WTC11 (cell line): Measurements from ENCODE around the gene MYMK. TPM values are rescaled to one million over a fixed set of nuclear protein-coding genes. Genes with fewer than 3 reads are reported as not detected.

Experiments used
- ATAC-seq: fragments of 200-7000 bp; cut with Tn5 transposase; 2 replicates; pipeline ENCODE4 v1.10.0; 2021; ENCODE audit warnings: mild to moderate bottlenecking, moderate library complexity
- CTCF ChIA-PET: fragments of 300-600 bp; sonication (Branson Sonifier 250); formaldehyde crosslinking; loops from one replicate; lab custom pipeline; 2021; ENCODE audit warnings: antibody characterized with exemption; lab: Charles Lee
- POLR2A ChIA-PET: fragments of 350-600 bp; sonication (Branson Sonifier 250); formaldehyde crosslinking; loops from one replicate; lab custom pipeline; 2021; ENCODE audit warnings: antibody characterized with exemption; lab: Charles Lee
- DNase-seq: peaks from one replicate; pipeline ENCODE4 v3.0.0; 2021; ENCODE audit warnings: low spot score
- H3K27ac Mint-ChIP-seq: 2 replicates; pipeline ENCODE4 v1.8.0; 2021; ENCODE audit warnings: mixed read lengths
- H3K27me3 Mint-ChIP-seq: 2 replicates; pipeline ENCODE4 v1.8.0; 2021; ENCODE audit warnings: low read depth, mild to moderate bottlenecking, moderate library complexity, mixed read lengths
- H3K36me3 Mint-ChIP-seq: 2 replicates; pipeline ENCODE4 v1.8.0; 2021; ENCODE audit warnings: mixed read lengths
- H3K4me1 Mint-ChIP-seq: 2 replicates; pipeline ENCODE4 v1.8.0; 2022; ENCODE audit warnings: mixed read lengths
- H3K4me3 Mint-ChIP-seq: 2 replicates; pipeline ENCODE4 v1.8.0; 2021; ENCODE audit warnings: mild to moderate bottlenecking, moderate library complexity, mixed read lengths
- H3K9me3 Mint-ChIP-seq: 2 replicates; pipeline ENCODE4 v1.8.0; 2021; ENCODE audit warnings: mixed read lengths
- ARID4B ChIP-seq: sonication (generic); formaldehyde crosslinking; IDR thresholded peaks from 2 replicates; pipeline ENCODE4 v1.8.0; 2023; ENCODE audit warnings: missing genetic modification reagents, mild to moderate bottlenecking, borderline replicate concordance
- ATF6 ChIP-seq: sonication (generic); formaldehyde crosslinking; IDR thresholded peaks from 2 replicates; pipeline ENCODE4 v1.8.1; 2023; ENCODE audit warnings: mild to moderate bottlenecking, missing genetic modification reagents
- CDX4 ChIP-seq: fragments of 250-450 bp; sonication (Bioruptor Pico); IDR thresholded peaks from 2 replicates; pipeline ENCODE4 v1.9.0; 2021; ENCODE audit warnings: moderate library complexity, mild to moderate bottlenecking, inconsistent platforms, borderline replicate concordance
- ERG ChIP-seq: fragments of 250-450 bp; sonication (Bioruptor Pico); IDR thresholded peaks from 2 replicates; pipeline ENCODE4 v1.8.0; 2021; ENCODE audit warnings: mild to moderate bottlenecking
- GRHL2 ChIP-seq: fragments of 250-450 bp; sonication (Bioruptor Pico); IDR thresholded peaks from 2 replicates; pipeline ENCODE4 v1.8.0; 2022; ENCODE audit warnings: mild to moderate bottlenecking, moderate library complexity; ENCODE audit not compliant: insufficient replicate concordance, severe bottlenecking
- HMGA2 ChIP-seq: fragments of 250-450 bp; sonication (Bioruptor Pico); IDR thresholded peaks from 2 replicates; pipeline ENCODE4 v1.4.0; 2021; ENCODE audit warnings: mild to moderate bottlenecking, moderate library complexity
- IRF2 ChIP-seq: sonication (generic); formaldehyde crosslinking; IDR thresholded peaks from 2 replicates; pipeline ENCODE4 v1.8.0; 2022; ENCODE audit warnings: low read depth, missing genetic modification reagents, borderline replicate concordance
- KAT7 ChIP-seq: sonication (generic); formaldehyde crosslinking; IDR thresholded peaks from 2 replicates; pipeline ENCODE4 v1.8.1; 2023; ENCODE audit warnings: missing genetic modification reagents, mild to moderate bottlenecking, borderline replicate concordance
- MLX ChIP-seq: sonication (generic); formaldehyde crosslinking; IDR thresholded peaks from 2 replicates; pipeline ENCODE4 v1.8.1; 2023; ENCODE audit warnings: mild to moderate bottlenecking, missing genetic modification reagents, moderate library complexity
- SOX15 ChIP-seq: fragments of 250-450 bp; sonication (Bioruptor Pico); IDR thresholded peaks from 2 replicates; pipeline ENCODE4 v1.9.0; 2021; ENCODE audit warnings: mild to moderate bottlenecking
- ZNF219 ChIP-seq: sonication (generic); formaldehyde crosslinking; IDR thresholded peaks from 2 replicates; pipeline ENCODE4 v1.8.0; 2023; ENCODE audit warnings: missing genetic modification reagents, mild to moderate bottlenecking, borderline replicate concordance
- ZNF263 ChIP-seq: sonication (generic); formaldehyde crosslinking; IDR thresholded peaks from 2 replicates; pipeline ENCODE4 v1.8.1; 2022; ENCODE audit warnings: low read depth, mild to moderate bottlenecking, moderate library complexity, missing genetic modification reagents
- ZNF416 ChIP-seq: fragments of 250-450 bp; sonication (Bioruptor Pico); IDR thresholded peaks from 2 replicates; pipeline ENCODE4 v1.9.0; 2021; ENCODE audit warnings: mild to moderate bottlenecking, inconsistent platforms
- ZNF512 ChIP-seq: sonication (generic); formaldehyde crosslinking; IDR thresholded peaks from 2 replicates; pipeline ENCODE4 v1.8.1; 2022; ENCODE audit warnings: missing genetic modification reagents, borderline replicate concordance
- total RNA-seq: library from RNA; stranded (reverse); gene quantifications from 3 replicates; pipeline ENCODE4 v1.2.3, GENCODE V29; 2021

MYMK gene
- total RNA-seq, 1 experiment from 2014 or later, result not detected

- CTCF ChIA-PET, result no interaction called here
- ATAC-seq, result no peak
- Mint-ChIP-seq H3K36me3 (no peaks in the 10 kb centered on the region), H3K4me3 (no peak overlapping the region)
- TF ChIP-seq ATF6 (CRISPR knock-in tag) (no peak), ZNF416 (CRISPR knock-in tag) (no peak), ARID4B (no peak), ERG (CRISPR knock-in tag) (no peak), IRF2 (no peak), ZNF219 (CRISPR knock-in tag) (no peak), SOX15 (CRISPR knock-in tag) (no peak), KAT7 (CRISPR knock-in tag) (no peak), MLX (CRISPR knock-in tag) (no peak), ZNF263 (CRISPR knock-in tag) (no peak), GRHL2 (CRISPR knock-in tag) (no peak), HMGA2 (CRISPR knock-in tag) (no peak), ZNF512 (CRISPR knock-in tag) (no peak), CDX4 (no peak)
- TF ChIP-seq, all 79 proteins: peak for 0
- Mint-ChIP-seq H3K27ac (no peak overlapping the region), H3K4me1 (peaks cover 21% of the 10 kb centered on the region), H3K9me3 (no peaks in the 10 kb centered on the region; the same call in 1 of the 2 replicates), H3K27me3 (no peaks in the 10 kb centered on the region; the same call in 1 of the 2 replicates)
- DNase-seq, result no peak
- POLR2A ChIA-PET, result no interaction called here
Measured at GRCh38 chr9:133560311-133560710, 35.6 kb upstream of the MYMK start.
